H1 (cell line): ENCODE results near the gene ZCCHC3. TPM values are rescaled to one million over a fixed set of nuclear protein-coding genes. Genes with fewer than 3 reads are reported as not detected.

ENCODE experiments used
- ASH2L ChIP-seq: fragments of 200-600, 300-600 bp; sonication (generic); IDR thresholded peaks from one replicate; pipeline ENCODE4 v1.7.1; 2017; ENCODE audit warnings: low read length
- BRCA1 ChIP-seq: IDR thresholded peaks from 2 replicates; pipeline ENCODE4 v1.6.1; 2012; ENCODE audit warnings: low read depth, low read length, improper control_type of control experiment
- GABPA ChIP-seq: IDR thresholded peaks from 2 replicates; pipeline ENCODE4 v1.6.1; 2011; ENCODE audit warnings: mild to moderate bottlenecking, low read length, moderate library complexity, borderline replicate concordance; ENCODE audit not compliant: insufficient read depth
- POLR2A ChIP-seq, 2 experiments: IDR thresholded peaks; 1 replicate in 1 of 2; 2 replicates in 1 of 2; pipeline ENCODE4 v1.6.1; 2011; ENCODE audit warnings: low read depth in 2 of 2, low read length in 2 of 2, mild to moderate bottlenecking in 2 of 2; ENCODE audit errors: control extremely low read depth in 1 of 2
- RFX5 ChIP-seq: IDR thresholded peaks from 2 replicates; pipeline ENCODE4 v1.6.1; 2011; ENCODE audit warnings: low read depth, low read length, improper control_type of control experiment, borderline replicate concordance
- SAP30 ChIP-seq: fragments of 300-600 bp; sonication (generic); IDR thresholded peaks from 2 replicates; pipeline ENCODE4 v1.7.1; 2012; ENCODE audit warnings: low read length, moderate library complexity, mild to moderate bottlenecking, inconsistent platforms; ENCODE audit not compliant: insufficient read depth, insufficient replicate concordance
- TAF7 ChIP-seq: optimal IDR thresholded peaks from 2 replicates; pipeline ENCODE3; 2011; ENCODE audit warnings: low read depth, mild to moderate bottlenecking, inconsistent platforms, low read length, moderate library complexity, borderline replicate concordance
- TEAD4 ChIP-seq: IDR thresholded peaks from 2 replicates; pipeline ENCODE4 v1.6.1; 2012; ENCODE audit warnings: low read depth, low read length, inconsistent platforms, mixed read lengths
- polyA plus RNA-seq, 7 experiments: library from polyadenylated mRNA; depleted of rRNA in 3 of 7; stranded (reverse) in 5 of 7; unstranded in 2 of 7; fragments of >200 nt in 5 of 7; fragments of 200-250 nt in 2 of 7; gene quantifications; 1 replicate in 5 of 7; 2 replicates in 1 of 7; 4 replicates in 1 of 7; pipeline versions ENCODE4 v1.2.1 to v1.2.3, GENCODE V29; 2011 to 2013; ENCODE audit warnings: missing spikeins in 2 of 7, mixed read lengths in 2 of 7
- total RNA-seq: library from RNA; stranded (reverse); fragmentation: NEBNext Ultra II Directional; extraction: Animal tissue kit (Norgen Biotek cat#: 25700); gene quantifications from 2 replicates; pipeline ENCODE4 v1.2.1, GENCODE V29; 2021
- TF ChIP-seq, protein P1 (sequence below): IDR thresholded peaks from 2 replicates; pipeline ENCODE4 v1.6.1; 2012; ENCODE audit warnings: low read length, inconsistent platforms
- TF ChIP-seq, protein P2 (sequence below), 3 experiments: IDR thresholded peaks; 1 replicate in 2 of 3; 2 replicates in 1 of 3; pipeline versions ENCODE4 v1.5.1 to v1.6.1; 2011; ENCODE audit warnings: low read length in 3 of 3, mild to moderate bottlenecking in 3 of 3, inconsistent platforms in 2 of 3, low read depth in 1 of 3, moderate library complexity in 1 of 3; ENCODE audit not compliant: insufficient read depth in 1 of 3; ENCODE audit errors: control extremely low read depth in 1 of 3
- TF ChIP-seq, protein P3 (sequence below): IDR thresholded peaks from 2 replicates; pipeline ENCODE4 v1.6.1; 2012; ENCODE audit warnings: inconsistent platforms

ZCCHC3 gene
- total and polyA plus RNA-seq, 2 of the 8 experiments (the other 6 are each of a cell fraction or from before 2014, with no cell fraction given) = 33.7 to 52.4 TPM

DNA sequence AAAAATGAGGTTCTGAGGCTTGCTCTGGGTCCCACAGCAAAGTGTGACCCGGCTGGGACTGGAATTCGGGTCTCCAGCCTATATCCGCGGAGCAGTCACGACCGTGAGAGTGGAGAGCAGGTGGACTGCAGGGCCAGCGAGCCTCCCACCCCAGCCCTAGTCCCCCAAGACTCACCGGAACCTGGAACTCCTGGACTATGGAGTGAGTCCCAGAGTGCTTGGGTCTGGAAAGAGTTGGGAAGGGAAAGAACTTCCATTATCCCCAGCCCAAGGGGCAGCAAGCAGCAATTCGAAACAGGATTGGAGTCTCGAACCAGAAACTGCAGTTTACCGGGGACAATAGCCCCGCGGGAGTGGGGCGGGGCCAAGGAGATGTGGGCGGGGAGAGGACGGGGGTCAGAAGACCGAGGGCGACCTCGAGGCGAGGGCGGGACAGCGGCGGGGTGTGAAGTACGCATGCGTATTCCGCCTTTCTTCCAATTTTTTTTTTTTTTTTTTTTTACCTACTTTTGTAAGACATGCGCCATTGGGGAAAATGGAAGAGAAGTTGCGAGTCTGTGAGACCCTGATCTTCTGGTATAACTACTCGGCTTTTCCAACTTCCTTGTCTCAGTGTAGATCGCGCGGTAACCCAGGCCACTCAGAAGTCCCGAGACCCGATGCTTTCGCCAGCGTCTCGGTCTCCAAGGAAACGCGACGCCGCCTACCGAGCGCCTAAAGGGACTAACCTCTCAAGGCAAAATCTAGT lies 7.1 kb upstream of the ZCCHC3 start, which contains the start of gene C20orf96 (continued):
- TF ChIP-seq SAP30 = peak; percentile 80
- peak; percentile 61 for TF ChIP-seq BRCA1
- TF ChIP-seq, protein P1, sequence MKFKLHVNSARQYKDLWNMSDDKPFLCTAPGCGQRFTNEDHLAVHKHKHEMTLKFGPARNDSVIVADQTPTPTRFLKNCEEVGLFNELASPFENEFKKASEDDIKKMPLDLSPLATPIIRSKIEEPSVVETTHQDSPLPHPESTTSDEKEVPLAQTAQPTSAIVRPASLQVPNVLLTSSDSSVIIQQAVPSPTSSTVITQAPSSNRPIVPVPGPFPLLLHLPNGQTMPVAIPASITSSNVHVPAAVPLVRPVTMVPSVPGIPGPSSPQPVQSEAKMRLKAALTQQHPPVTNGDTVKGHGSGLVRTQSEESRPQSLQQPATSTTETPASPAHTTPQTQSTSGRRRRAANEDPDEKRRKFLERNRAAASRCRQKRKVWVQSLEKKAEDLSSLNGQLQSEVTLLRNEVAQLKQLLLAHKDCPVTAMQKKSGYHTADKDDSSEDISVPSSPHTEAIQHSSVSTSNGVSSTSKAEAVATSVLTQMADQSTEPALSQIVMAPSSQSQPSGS = no peak
- TF ChIP-seq, protein P2, sequence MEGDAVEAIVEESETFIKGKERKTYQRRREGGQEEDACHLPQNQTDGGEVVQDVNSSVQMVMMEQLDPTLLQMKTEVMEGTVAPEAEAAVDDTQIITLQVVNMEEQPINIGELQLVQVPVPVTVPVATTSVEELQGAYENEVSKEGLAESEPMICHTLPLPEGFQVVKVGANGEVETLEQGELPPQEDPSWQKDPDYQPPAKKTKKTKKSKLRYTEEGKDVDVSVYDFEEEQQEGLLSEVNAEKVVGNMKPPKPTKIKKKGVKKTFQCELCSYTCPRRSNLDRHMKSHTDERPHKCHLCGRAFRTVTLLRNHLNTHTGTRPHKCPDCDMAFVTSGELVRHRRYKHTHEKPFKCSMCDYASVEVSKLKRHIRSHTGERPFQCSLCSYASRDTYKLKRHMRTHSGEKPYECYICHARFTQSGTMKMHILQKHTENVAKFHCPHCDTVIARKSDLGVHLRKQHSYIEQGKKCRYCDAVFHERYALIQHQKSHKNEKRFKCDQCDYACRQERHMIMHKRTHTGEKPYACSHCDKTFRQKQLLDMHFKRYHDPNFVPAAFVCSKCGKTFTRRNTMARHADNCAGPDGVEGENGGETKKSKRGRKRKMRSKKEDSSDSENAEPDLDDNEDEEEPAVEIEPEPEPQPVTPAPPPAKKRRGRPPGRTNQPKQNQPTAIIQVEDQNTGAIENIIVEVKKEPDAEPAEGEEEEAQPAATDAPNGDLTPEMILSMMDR (IDR thresholded peaks at IDR 0.05; ENCODE audit: control extremely low read depth in 1 of 3, insufficient read depth in 1 of 3, low read depth in 1 of 3, low read length in 3 of 3) = peak in 1 of 3 experiments; percentile 38; a peak in 1 of 4 replicates
- 0 out of 2 replicates have a peak, but pooled peaks have one; percentile 26 for TF ChIP-seq RFX5
- peak in 1 of 2 experiments; percentile 46; a peak in 1 of 3 replicates for TF ChIP-seq POLR2A (IDR thresholded peaks at IDR 0.05; ENCODE audit: control extremely low read depth in 1 of 2, low read depth in 2 of 2, low read length in 2 of 2)
- TF ChIP-seq, protein P3, sequence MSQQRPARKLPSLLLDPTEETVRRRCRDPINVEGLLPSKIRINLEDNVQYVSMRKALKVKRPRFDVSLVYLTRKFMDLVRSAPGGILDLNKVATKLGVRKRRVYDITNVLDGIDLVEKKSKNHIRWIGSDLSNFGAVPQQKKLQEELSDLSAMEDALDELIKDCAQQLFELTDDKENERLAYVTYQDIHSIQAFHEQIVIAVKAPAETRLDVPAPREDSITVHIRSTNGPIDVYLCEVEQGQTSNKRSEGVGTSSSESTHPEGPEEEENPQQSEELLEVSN = peak; percentile 96
- TF ChIP-seq GABPA = no peak
- peak; percentile 47 for TF ChIP-seq ASH2L
- TF ChIP-seq TAF7 = no peak
- 0 out of 2 replicates have a peak, but pooled peaks have one; percentile 4 for TF ChIP-seq TEAD4
